GM15510 (cell line): Measurements from ENCODE around the gene RBPJL.

ENCODE experiments used
- POLR2A ChIP-seq: IDR thresholded peaks from 3 replicates; pipeline ENCODE4 v1.6.1; 2011; ENCODE audit warnings: borderline replicate concordance; ENCODE audit not compliant: insufficient read length; ENCODE audit errors: extremely low read depth

RBPJL gene

DNA sequence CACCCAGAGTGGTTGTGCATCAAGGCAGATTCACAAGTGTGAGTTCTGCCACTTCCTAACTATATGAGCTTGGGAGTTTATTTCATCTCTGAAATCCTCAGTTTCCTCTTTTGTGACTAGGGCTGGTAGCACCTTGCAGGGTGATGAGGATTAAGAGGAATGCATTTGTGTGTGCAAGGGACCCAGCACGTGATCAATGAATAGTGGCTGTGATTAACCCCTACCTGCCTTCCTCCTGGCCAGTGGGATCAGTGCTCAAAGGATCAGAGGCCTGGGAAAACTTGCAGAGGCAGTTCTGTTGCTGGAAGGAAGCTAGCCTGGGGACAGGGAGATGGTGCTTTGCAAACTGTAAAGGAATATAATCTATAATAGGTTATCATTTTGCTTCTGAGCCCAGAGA lies 34.3 kb downstream of the RBPJL start:
- no peak for TF ChIP-seq POLR2A

DNA sequence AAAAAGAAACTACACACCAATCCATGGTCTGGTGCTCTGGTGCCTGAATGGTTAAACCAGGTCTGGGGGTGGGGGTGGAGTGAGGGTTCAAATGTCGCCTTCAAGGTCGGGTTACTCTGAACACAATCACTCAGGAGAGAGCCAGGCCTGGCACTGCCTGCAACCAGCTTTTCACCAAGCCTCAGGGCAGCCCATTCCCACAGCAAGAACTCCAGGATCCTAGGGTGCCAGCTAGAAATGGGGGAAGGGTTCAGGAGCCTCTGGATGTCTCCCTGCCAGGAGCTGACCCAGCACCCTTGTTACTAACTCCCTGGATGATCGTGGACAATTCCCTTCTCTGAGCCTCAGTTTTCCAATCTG lies 34.9 kb downstream of the RBPJL start:
- TF ChIP-seq POLR2A, result no peak

DNA sequence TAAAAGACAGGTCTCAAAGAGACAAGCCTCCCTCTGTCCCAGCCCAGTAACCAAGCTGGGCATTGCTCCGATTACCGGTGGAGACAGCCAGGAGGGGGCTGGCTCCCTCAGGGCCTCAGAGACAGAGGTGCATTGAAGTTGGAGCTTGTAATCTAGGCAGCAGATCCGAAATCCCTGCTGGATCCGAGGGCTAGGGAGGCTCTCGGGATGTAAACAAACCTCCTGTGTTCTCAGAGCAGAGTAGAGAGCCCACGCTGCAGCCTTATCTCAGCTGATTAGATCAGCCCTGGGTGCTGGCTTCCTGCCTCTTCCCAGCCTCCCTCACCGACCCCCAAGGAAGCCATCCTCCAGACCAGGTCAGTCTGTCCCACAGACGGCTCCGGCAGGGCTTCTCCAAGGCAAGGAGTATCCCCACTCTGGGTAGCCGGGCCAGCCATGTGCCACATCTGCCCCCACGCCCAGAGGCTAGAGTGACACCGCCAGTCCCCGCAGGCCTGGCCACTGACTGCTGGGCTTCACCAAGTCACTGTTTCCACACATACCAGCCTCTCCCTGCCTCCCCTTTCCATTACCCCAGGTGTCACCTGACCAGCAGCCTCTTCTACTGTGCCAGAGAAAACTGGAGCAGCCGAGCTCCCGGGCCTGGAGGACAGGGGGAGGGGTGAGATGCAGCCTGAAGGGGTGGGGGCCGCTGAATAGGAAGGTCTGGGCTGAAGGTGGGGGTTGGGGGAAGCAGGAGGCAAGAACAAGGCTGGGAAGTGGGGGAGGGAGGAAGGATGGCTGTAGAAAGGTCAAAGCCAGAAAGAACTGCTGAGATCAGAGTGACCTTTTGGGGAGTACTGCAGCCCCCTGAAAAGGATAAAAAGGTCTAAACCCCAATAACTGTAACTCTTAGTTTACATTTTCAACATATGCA lies 35.6 kb downstream of the RBPJL start:
- no peak for TF ChIP-seq POLR2A

DNA sequence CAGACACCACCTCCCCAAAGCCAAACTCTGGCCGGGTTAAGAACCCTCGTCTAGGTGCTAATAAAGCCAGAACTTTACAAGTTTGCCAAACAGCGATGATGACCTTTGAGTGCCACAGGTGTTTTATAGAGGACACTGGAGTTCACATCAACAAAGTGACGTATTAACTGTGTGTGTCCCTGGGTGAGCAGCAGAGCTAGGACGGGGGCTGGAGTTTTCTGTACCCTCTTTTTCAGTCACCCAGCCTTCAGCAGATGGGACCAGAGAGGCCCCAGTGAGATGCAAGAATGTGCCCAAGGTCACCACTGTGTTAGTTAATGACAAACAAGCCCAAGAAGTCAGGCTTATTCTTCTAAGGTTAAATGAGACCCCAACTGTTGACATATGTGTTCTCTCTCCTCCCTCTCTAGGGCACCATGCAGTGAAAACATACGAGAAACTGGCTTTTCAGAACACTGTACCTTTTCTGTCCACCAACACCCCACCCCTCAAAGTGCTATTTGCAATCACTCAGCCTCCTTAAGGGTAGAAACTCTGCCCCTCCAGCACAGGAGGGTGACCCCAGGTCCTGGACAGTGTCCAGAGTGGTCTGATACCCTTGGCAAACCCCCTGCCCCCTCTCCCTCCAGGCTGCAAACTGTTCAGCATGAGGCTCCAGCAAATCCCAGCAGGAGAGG lies 36.4 kb downstream of the RBPJL start:
- no peak for TF ChIP-seq POLR2A

DNA sequence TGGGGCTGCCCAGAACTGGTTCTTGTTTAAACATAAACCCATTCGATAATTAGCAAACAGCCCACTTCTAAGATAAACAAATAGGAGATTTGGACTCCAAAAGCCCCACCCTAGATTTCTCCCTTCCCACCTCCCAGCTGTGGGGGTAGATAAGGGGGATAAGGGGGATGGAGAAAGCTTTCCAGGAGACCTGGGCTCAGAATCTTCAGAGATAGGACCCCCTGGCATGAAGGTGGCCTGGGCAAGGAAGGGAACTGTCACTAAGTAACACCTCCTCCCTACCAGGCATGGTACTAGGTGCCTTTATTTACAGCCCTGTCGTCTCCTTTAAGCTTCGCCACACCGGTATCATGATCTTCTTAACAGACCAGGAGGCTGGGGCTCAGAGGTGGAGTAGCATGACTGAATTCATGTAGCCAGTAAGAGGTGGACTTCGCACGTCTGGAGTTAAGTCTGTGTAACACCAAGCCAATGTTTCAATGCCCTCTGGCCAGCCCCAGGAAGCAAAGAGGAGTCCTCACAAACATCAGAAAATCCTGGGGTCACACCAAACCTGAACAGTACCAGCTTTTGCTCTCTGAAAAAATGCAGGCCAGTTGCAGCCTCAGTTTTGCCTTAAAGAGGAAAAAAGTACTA lies 37.0 kb downstream of the RBPJL start:
- TF ChIP-seq POLR2A, result no peak

DNA sequence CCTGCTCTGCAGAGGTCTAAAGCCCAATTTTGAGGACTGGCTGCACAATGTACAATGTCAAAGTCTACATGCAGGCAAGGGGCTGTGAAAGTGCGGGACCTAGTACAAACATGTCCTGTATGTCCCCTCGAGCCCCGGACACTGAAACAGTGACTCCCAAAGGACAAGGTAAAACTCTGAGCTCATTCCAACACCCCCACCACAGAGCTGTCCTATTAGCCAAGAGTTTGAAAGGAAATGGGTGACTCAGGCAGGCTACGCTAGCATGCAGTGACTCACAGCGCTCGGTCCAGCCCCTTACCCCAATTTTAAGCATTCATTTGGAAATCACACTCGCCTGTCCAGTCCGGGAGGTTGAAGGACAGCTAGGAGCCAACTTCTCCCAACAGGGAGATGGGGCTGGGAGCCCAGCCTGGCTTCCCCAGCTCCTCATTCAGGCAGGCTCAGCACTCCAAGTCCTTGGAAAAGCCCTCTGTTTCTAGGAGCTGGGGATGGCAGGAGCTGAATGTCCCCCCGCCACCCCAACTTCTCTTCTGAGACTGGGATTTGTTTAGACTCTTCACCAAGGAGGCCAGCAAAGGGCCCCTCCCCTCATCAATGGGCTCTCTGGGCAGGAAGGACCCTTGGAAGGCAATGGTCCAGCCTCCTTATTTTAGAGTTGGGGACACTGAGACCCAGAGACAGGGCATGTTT lies 37.7 kb downstream of the RBPJL start:
- no peak for TF ChIP-seq POLR2A

DNA sequence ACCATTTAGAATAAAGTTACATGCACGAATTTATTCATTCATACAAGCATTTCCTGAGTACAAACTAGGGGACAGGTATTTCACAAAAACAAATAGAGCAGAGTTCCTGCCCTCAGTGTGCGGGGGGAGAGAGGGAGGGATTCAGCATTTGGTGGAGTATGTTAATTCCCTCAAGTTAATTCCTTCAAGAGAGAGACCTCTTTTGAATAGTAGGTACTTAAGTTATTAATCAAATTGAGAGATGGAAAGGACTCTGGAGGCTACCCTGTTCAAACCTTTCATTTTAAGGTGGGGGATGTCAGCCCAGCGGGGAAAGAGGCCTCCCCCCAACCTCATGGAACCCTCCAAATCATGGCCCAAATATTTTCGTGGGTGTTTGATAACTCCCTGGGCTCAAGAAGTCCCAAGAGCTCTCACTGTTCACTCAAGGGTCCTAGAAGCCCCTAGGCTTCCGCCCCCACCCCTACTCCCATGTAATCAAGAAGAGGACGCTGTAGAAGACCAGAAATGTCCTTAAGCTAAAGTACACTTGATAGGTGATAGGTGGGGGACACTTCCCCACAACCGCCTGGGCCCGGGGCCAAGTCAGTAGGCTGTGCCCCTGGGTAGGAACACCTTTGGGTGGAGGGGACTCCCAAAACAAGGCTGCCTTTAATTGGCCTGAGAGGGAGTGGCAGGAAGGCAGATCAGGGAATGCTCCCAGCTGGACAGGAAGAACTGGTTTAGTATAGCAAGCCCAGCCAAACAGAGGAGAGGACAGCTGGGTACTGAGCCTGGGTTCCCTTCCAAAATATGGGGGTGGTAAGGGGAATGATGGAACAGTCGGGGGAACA lies 38.7 kb downstream of the RBPJL start:
- TF ChIP-seq POLR2A, result no peak

DNA sequence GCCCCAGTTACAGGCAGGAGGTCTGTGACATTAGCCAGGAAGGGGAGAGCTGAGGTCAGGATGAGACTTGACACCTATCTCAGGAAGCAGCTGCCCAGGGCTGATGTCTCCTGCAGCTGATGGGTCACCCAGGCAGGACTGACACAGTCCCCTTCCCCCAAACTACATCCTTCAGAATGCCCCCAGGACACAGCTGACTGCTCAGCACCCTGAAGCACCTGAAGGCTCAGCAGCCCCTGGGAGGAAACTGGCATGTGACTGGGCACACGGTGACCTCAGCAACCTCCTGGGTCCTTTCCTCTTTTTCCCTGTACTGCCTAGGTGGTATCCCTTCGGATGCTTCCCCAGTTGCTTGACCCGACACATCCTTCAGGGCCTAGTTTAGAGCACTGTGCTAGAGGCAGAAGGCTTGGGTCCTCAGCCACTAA lies 39.7 kb downstream of the RBPJL start:
- no peak for TF ChIP-seq POLR2A

DNA sequence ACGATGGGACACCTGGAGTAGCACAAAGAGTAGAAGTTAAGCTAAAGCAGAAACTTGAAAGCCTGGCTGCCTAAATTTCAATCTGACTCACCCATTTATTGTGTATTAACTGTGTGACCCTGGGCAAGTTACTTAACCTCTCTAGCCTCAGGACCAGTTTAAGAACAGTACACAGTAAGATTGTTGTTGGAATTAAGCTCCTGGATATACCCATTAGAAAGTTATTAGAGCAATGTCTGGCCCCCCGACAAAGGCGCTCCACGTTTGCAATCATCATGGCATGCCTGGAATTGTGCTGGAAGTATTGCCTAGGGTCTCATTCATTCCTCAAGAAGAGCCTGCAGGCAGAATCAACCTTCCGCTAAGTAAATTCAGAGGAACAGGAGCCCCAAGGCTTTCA lies 40.2 kb downstream of the RBPJL start:
- no peak for TF ChIP-seq POLR2A

DNA sequence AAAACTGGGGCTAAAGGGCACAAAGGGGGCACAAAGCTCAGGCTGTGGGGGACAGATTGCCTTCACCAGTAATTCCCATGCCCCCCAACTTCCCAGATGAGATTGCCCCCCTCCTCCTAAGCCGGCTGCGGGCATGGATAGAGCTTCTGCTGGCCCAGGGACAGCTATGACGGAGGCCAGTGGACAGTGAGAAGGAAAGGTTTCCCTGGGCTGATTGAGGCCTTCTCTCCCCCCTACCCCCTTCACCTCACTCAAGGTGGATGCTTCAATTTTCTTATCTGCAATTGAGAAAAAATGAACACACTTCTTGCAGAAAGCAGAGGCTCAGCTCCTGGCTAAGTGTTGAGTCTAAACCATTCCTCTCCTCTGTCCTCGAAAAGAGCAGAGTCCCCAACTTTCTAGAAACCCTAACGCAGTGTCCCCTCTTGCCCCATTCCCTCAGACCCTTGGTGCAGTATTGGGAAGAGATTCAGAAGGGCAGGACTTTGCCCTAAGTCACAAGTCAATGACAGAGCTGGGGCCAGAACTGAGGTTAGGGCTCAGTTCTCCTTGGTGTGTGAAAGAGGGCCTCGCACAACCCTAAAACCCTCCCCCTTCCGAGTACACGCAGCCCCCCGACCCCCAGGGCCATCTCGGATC lies 40.8 kb downstream of the RBPJL start:
- no peak for TF ChIP-seq POLR2A

DNA sequence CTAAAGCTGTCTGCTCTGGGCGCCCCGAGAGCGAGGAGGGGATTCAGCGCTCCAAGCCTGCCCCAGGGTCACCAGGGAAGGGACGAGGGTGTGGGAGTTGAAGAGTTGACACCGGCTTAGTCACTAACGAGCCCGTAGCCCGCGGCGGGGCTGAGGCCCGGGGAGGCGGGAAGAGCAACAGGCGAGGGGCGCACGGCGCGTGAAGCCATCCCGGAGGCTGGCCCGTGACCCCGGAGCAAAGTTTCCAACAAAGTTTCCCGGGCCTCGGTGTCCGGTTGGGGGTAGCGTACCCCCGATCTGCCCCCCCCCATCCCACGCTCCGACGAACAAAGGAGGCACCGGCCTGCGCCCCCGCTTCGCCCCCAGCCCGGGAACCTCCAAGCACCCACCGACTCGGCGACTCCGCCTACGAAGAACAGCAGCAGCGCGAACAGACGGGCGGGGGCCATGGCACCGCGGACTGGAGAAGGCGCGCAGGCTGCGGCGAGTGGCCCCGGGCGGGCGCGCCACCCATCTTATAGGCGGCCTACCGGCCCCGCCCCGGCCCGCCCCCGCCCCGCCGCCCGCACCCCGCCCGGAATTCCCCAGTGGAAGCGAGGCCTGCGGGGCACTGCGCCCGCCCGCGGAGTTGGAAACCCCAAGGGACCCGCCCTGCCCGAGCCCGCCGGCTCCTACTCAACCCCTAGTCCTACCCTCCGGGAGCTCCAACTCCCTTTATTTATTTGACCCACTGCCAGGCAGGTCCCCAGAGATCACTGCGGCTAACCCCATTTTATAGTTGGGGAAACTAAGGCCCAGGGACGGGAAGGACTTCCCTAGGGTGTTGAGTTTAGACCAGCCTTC lies 41.5 kb downstream of the RBPJL start, which contains the start of gene SDC4:
TSS of gene SDC4 (minus strand) at position 489 of the 843 bp plus-strand sequence. CDS start at position 449, 40 bp downstream.
- peak; percentile 60 for TF ChIP-seq POLR2A

DNA sequence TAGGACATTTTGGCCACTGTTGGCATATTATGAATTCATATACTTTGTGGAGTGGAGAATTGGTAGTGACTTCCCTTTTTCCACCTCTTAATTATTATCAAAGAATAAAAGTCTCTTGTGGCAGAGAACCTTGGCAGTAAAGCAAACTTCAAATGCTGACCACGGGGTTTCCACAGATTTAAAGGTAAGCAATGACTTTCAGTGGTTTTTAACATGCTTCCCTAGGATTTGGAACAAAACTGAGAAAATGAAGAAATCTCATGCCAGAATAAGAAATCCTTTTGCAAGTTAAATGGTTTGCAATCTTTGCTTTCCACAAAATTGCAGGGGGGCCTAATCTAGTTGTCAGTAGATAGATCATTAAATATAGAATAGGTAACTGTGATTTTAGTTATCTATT lies 43.6 kb downstream of the RBPJL start:
- TF ChIP-seq POLR2A, result no peak

DNA sequence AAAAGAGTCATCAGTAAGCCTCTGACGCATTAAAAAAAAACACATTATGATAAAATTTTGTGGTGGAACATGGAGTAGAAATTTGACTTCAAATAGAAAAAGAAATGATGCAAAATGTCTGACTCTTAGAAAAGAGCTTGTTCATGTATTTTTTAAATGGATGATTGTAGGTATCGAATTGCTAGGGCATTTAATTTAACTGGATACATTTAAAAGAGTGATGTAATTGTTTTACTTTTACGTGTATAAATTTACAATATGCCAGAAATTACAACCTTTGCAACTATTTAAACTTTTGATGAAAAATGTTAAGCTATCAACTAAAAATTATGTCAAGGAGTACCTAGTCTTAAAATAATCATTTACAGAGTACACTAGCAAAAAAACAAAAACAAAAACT lies 46.1 kb downstream of the RBPJL start:
- TF ChIP-seq POLR2A, result no peak

DNA sequence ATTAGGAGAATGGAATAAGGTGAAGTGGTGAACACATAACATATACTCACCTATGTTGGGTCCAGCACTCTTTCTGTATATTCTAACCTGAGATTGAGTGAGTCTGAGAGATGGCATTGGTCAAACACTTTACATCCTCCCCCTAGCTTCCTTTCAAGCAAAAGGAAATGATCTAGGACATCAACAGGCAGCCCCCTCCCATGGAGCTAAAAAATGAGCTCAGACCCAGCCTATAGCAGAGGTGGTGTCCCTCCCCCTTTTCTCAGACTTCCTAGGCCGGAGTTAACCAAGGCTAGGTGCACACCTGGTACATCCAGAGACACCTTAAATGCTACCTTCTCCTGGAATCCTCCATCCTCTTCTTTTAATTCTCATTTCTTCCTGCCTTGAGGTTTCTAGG lies 47.1 kb downstream of the RBPJL start:
- TF ChIP-seq POLR2A, result no peak
